HCT116 (cell line): ENCODE measurements around the gene CCL4L2. TPM values are rescaled to one million over a fixed set of nuclear protein-coding genes. Genes with fewer than 3 reads are reported as not detected.

Experiments
- ATAC-seq: fragments of 200-7000 bp; cut with Tn5 transposase; 2 replicates; pipeline ENCODE4 v1.9.1; 2020; ENCODE audit warnings: mild to moderate bottlenecking, moderate library complexity
- BruUV-seq: library from RNA; stranded (reverse); fragments of 400-500 nt; replicated peaks from 2 replicates; lab custom pipeline; 2021; lab: Mats Ljungman, UMichigan
- CTCF ChIA-PET: fragments of 300-600 bp; sonication (Branson Sonifier 250); formaldehyde crosslinking; loops from one replicate; lab custom pipeline; 2021; ENCODE audit warnings: antibody characterized with exemption; lab: Charles Lee
- POLR2A ChIA-PET: fragments of 300-600, 350-600 bp; sonication (Branson Sonifier 250); formaldehyde crosslinking; loops from one replicate; lab custom pipeline; 2021; ENCODE audit warnings: antibody characterized with exemption; lab: Charles Lee
- RAD21 ChIA-PET, 2 experiments: fragments of 300-600 bp; sonication (Branson Sonifier 250); formaldehyde crosslinking; loops; one replicate each; lab custom pipeline; 2023; ENCODE audit warnings: low total read pairs in 2 of 2; ENCODE audit not compliant: uncharacterized antibody in 2 of 2, unreplicated experiment in 2 of 2, low non-redundant PET in 1 of 2; lab: Charles Lee
- DNase-seq: peaks from one replicate; pipeline ENCODE4 v3.0.0-alpha.2; 2010; ENCODE audit warnings: low read depth, low spot score
- H2AFZ ChIP-seq: fragments of 200-600 bp; shearing (Covaris generic), sonication (generic); 2 replicates; pipeline ENCODE4 v1.6.1; 2017; ENCODE audit warnings: low read depth, mixed run types, mixed read lengths, antibody characterized with exemption, low read length; ENCODE audit not compliant: poor library complexity, severe bottlenecking
- H3K27ac ChIP-seq: 2 replicates; pipeline ENCODE4 v1.5.1; 2012; ENCODE audit warnings: low read depth, low read length
- H3K27me3 ChIP-seq: fragments of 200-600 bp; sonication (generic); 2 replicates; pipeline ENCODE4 v1.6.1; 2016; ENCODE audit warnings: mixed run types, low read length, mixed read lengths; ENCODE audit not compliant: insufficient read depth
- H3K36me3 ChIP-seq, 2 experiments: fragments of 200-500 bp in 1 of 2; fragments of 200-600 bp in 1 of 2; sonication (Bioruptor generic) in 1 of 2; sonication (generic) in 1 of 2; 2 replicates each; pipeline versions ENCODE4 v1.5.1 to v1.6.1; 2014 to 2016; ENCODE audit warnings: low read length in 2 of 2, inconsistent platforms in 1 of 2, mixed read lengths in 1 of 2, mixed run types in 1 of 2; ENCODE audit not compliant: insufficient read depth in 2 of 2, control insufficient read depth in 1 of 2
- H3K4me1 ChIP-seq, 2 experiments: fragments of 200-600 bp in 1 of 2; sonication (generic) in 1 of 2; 2 replicates each; pipeline versions ENCODE4 v1.5.1 to v1.6.1; 2012 to 2017; ENCODE audit warnings: low read length in 2 of 2, inconsistent platforms in 1 of 2, mild to moderate bottlenecking in 1 of 2, mixed read lengths in 1 of 2, mixed run types in 1 of 2, moderate library complexity in 1 of 2; ENCODE audit not compliant: insufficient read depth in 2 of 2, control insufficient read depth in 1 of 2
- H3K4me2 ChIP-seq: fragments of 200-600 bp; sonication (generic); 2 replicates; pipeline ENCODE4 v1.6.1; 2017; ENCODE audit warnings: mixed run types, low read length, mixed read lengths
- H3K4me3 ChIP-seq, 2 experiments: fragments of 200-600 bp in 1 of 2; sonication (generic) in 1 of 2; replicated peaks in 1 of 2; 2 replicates each; pipeline ENCODE4 v1.5.1; 2011 to 2016; ENCODE audit warnings: low read length in 2 of 2, control low read depth in 1 of 2, low read depth in 1 of 2, mild to moderate bottlenecking in 1 of 2, mixed read lengths in 1 of 2, mixed run types in 1 of 2
- H3K79me2 ChIP-seq: fragments of 200-600 bp; sonication (generic); 2 replicates; pipeline ENCODE4 v1.6.1; 2017; ENCODE audit warnings: mild to moderate bottlenecking, mixed run types, low read length, moderate library complexity, mixed read lengths; ENCODE audit not compliant: insufficient read depth
- H3K9ac ChIP-seq: fragments of 200-600 bp; sonication (generic); 2 replicates; pipeline ENCODE4 v1.6.1; 2016; ENCODE audit warnings: low read length, mixed read lengths
- H3K9me2 ChIP-seq: fragments of 200-600 bp; sonication (generic), shearing (Covaris generic); 2 replicates; pipeline ENCODE4 v1.6.1; 2017; ENCODE audit warnings: mixed run types, mild to moderate bottlenecking, moderate library complexity; ENCODE audit not compliant: insufficient read depth
- H3K9me3 ChIP-seq, 2 experiments: fragments of 200-500 bp in 1 of 2; fragments of 200-600 bp in 1 of 2; sonication (Bioruptor generic) in 1 of 2; sonication (generic) in 1 of 2; 2 replicates each; pipeline ENCODE4 v1.6.1; 2014 to 2017; ENCODE audit warnings: low read length in 2 of 2, mixed read lengths in 2 of 2, inconsistent platforms in 1 of 2, low read depth in 1 of 2, mild to moderate bottlenecking in 1 of 2, mixed run types in 1 of 2, moderate library complexity in 1 of 2; ENCODE audit not compliant: control insufficient read depth in 1 of 2, insufficient read depth in 1 of 2
- H4K20me1 ChIP-seq: fragments of 200-600 bp; sonication (generic), shearing (Covaris generic); 2 replicates; pipeline ENCODE4 v1.6.1; 2017; ENCODE audit warnings: mixed run types, mild to moderate bottlenecking, moderate library complexity; ENCODE audit not compliant: insufficient read depth
- CBX3 ChIP-seq: IDR thresholded peaks from 2 replicates; pipeline ENCODE4 v1.6.1; 2012; ENCODE audit warnings: low read depth
- ELF1 ChIP-seq: IDR thresholded peaks from 2 replicates; pipeline ENCODE4 v1.6.1; 2012; ENCODE audit warnings: low read depth, borderline replicate concordance
- EZH2 ChIP-seq: fragments of 200-600 bp; sonication (generic); IDR thresholded peaks from 2 replicates; pipeline ENCODE4 v1.6.1; 2017; ENCODE audit warnings: antibody characterized with exemption, mixed run types
- EZH2phosphoT487 ChIP-seq: fragments of 200-600 bp; IDR thresholded peaks from 2 replicates; pipeline ENCODE4 v1.6.1; 2018; ENCODE audit warnings: antibody characterized with exemption, borderline replicate concordance
- FOSL1 ChIP-seq: IDR thresholded peaks from 2 replicates; pipeline ENCODE4 v1.6.1; 2012; ENCODE audit warnings: low read depth
- JUND ChIP-seq: IDR thresholded peaks from 2 replicates; pipeline ENCODE4 v1.6.1; 2012
- POLR2A ChIP-seq: IDR thresholded peaks from 2 replicates; pipeline ENCODE4 v1.7.0; 2011; ENCODE audit warnings: borderline replicate concordance; ENCODE audit not compliant: insufficient read depth, insufficient read length; ENCODE audit errors: extremely low read depth
- POLR2AphosphoS5 ChIP-seq: IDR thresholded peaks from 2 replicates; pipeline ENCODE4 v1.6.1; 2011; ENCODE audit warnings: mild to moderate bottlenecking, low read depth, low read length, moderate library complexity
- SIN3A ChIP-seq: IDR thresholded peaks from 2 replicates; pipeline ENCODE4 v1.6.1; 2012; ENCODE audit warnings: low read depth
- TCF7L2 ChIP-seq: IDR thresholded peaks from 2 replicates; pipeline ENCODE4 v1.7.0; 2011; ENCODE audit warnings: borderline replicate concordance, inconsistent platforms; ENCODE audit not compliant: insufficient read depth, insufficient read length; ENCODE audit errors: extremely low read depth
- YY1 ChIP-seq: IDR thresholded peaks from 2 replicates; pipeline ENCODE4 v1.6.1; 2011; ENCODE audit warnings: low read length, low read depth, moderate library complexity, mild to moderate bottlenecking; ENCODE audit not compliant: insufficient replicate concordance; ENCODE audit errors: extremely low read depth
- ZFX ChIP-seq: fragments of 450-650 bp; IDR thresholded peaks from 2 replicates; pipeline ENCODE4 v1.6.1; 2017
- ZNF274 ChIP-seq: fragments of 200-500 bp; sonication (Bioruptor generic); IDR thresholded peaks from 2 replicates; pipeline ENCODE4 v1.6.1; 2014; ENCODE audit warnings: mild to moderate bottlenecking, low read depth, low read length, inconsistent platforms
- intact Hi-C: fragments of 100-400 bp; cut with micrococcal nuclease; formaldehyde crosslinking; loops from 2 replicates; pipeline ENCODE4 v1.10.0; 2022
- total RNA-seq: library from RNA; stranded (reverse); gene quantifications from one replicate; pipeline ENCODE4 v1.2.1, GENCODE V29; 2021; ENCODE audit not compliant: unreplicated experiment
- TF ChIP-seq, protein P1 (sequence below): IDR thresholded peaks from 2 replicates; pipeline ENCODE4 v1.6.1; 2012; ENCODE audit warnings: low read depth
- TF ChIP-seq, protein P2 (sequence below): IDR thresholded peaks from 2 replicates; pipeline ENCODE4 v1.6.1; 2011; ENCODE audit warnings: mild to moderate bottlenecking, low read length, moderate library complexity; ENCODE audit not compliant: insufficient replicate concordance; ENCODE audit errors: extremely low read depth
- TF ChIP-seq, protein P3 (sequence below): IDR thresholded peaks from 2 replicates; pipeline ENCODE4 v1.6.1; 2012
- TF ChIP-seq, protein P4 (sequence below): IDR thresholded peaks from 2 replicates; pipeline ENCODE4 v1.6.1; 2012
- TF ChIP-seq, protein P5 (sequence below), 3 experiments: fragments of 200-600 bp in 1 of 3; sonication (generic) in 1 of 3; IDR thresholded peaks in 2 of 3; conservative IDR thresholded peaks in 1 of 3; 2 replicates each; pipeline ENCODE4 v1.5.1; 2012 to 2017; ENCODE audit warnings: low read depth in 2 of 3, low read length in 2 of 3, antibody characterized with exemption in 1 of 3, borderline replicate concordance in 1 of 3, control low read depth in 1 of 3, mild to moderate bottlenecking in 1 of 3, mixed read lengths in 1 of 3, mixed run types in 1 of 3, moderate library complexity in 1 of 3; ENCODE audit not compliant: insufficient read depth in 1 of 3

CCL4L2 gene
- total RNA-seq, 1 experiment from 2014 or later: 0.37 TPM

DNA sequence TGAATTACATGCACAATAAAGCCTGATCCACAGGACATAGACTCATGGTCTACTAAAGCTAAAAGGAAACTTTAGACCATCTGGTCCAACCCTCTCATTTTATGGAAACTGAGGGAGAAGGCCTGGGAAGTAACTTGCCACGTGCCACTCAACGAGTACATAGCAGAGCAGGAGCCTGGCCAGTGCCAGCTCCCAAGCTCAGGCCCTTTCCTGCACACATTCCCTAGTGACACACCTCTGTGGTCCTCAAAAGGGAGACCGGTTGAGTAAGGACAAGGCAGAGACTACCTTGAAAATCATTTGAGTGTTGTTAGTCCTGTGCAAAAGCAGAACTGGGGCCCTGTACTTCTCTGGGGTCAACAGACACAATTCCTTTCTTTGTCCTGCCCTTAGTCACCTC, 2.8 kb downstream of the CCL4L2 start:
- TF ChIP-seq YY1: no peak
- no peak for TF ChIP-seq ELF1
- no peak for TF ChIP-seq EZH2
- TF ChIP-seq POLR2AphosphoS5: no peak
- TF ChIP-seq ZFX: no peak
- TF ChIP-seq, protein P1, sequence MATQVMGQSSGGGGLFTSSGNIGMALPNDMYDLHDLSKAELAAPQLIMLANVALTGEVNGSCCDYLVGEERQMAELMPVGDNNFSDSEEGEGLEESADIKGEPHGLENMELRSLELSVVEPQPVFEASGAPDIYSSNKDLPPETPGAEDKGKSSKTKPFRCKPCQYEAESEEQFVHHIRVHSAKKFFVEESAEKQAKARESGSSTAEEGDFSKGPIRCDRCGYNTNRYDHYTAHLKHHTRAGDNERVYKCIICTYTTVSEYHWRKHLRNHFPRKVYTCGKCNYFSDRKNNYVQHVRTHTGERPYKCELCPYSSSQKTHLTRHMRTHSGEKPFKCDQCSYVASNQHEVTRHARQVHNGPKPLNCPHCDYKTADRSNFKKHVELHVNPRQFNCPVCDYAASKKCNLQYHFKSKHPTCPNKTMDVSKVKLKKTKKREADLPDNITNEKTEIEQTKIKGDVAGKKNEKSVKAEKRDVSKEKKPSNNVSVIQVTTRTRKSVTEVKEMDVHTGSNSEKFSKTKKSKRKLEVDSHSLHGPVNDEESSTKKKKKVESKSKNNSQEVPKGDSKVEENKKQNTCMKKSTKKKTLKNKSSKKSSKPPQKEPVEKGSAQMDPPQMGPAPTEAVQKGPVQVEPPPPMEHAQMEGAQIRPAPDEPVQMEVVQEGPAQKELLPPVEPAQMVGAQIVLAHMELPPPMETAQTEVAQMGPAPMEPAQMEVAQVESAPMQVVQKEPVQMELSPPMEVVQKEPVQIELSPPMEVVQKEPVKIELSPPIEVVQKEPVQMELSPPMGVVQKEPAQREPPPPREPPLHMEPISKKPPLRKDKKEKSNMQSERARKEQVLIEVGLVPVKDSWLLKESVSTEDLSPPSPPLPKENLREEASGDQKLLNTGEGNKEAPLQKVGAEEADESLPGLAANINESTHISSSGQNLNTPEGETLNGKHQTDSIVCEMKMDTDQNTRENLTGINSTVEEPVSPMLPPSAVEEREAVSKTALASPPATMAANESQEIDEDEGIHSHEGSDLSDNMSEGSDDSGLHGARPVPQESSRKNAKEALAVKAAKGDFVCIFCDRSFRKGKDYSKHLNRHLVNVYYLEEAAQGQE: no peak
- no peak for TF ChIP-seq FOSL1
- TF ChIP-seq CBX3: no peak
- TF ChIP-seq ZNF274: no peak
- TF ChIP-seq, protein P2, sequence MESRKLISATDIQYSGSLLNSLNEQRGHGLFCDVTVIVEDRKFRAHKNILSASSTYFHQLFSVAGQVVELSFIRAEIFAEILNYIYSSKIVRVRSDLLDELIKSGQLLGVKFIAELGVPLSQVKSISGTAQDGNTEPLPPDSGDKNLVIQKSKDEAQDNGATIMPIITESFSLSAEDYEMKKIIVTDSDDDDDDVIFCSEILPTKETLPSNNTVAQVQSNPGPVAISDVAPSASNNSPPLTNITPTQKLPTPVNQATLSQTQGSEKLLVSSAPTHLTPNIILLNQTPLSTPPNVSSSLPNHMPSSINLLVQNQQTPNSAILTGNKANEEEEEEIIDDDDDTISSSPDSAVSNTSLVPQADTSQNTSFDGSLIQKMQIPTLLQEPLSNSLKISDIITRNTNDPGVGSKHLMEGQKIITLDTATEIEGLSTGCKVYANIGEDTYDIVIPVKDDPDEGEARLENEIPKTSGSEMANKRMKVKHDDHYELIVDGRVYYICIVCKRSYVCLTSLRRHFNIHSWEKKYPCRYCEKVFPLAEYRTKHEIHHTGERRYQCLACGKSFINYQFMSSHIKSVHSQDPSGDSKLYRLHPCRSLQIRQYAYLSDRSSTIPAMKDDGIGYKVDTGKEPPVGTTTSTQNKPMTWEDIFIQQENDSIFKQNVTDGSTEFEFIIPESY: no peak
- TF ChIP-seq EZH2phosphoT487: no peak
- TF ChIP-seq JUND: no peak
- TF ChIP-seq, protein P3, sequence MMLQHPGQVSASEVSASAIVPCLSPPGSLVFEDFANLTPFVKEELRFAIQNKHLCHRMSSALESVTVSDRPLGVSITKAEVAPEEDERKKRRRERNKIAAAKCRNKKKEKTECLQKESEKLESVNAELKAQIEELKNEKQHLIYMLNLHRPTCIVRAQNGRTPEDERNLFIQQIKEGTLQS: no peak
- TF ChIP-seq, protein P4, sequence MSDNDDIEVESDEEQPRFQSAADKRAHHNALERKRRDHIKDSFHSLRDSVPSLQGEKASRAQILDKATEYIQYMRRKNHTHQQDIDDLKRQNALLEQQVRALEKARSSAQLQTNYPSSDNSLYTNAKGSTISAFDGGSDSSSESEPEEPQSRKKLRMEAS: no peak
- no peak for TF ChIP-seq POLR2A
- TF ChIP-seq TCF7L2: no peak
- TF ChIP-seq SIN3A: no peak
- TF ChIP-seq, protein P5, sequence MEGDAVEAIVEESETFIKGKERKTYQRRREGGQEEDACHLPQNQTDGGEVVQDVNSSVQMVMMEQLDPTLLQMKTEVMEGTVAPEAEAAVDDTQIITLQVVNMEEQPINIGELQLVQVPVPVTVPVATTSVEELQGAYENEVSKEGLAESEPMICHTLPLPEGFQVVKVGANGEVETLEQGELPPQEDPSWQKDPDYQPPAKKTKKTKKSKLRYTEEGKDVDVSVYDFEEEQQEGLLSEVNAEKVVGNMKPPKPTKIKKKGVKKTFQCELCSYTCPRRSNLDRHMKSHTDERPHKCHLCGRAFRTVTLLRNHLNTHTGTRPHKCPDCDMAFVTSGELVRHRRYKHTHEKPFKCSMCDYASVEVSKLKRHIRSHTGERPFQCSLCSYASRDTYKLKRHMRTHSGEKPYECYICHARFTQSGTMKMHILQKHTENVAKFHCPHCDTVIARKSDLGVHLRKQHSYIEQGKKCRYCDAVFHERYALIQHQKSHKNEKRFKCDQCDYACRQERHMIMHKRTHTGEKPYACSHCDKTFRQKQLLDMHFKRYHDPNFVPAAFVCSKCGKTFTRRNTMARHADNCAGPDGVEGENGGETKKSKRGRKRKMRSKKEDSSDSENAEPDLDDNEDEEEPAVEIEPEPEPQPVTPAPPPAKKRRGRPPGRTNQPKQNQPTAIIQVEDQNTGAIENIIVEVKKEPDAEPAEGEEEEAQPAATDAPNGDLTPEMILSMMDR (IDR thresholded peaks at IDR 0.05 in 2 of 3, conservative IDR thresholded peaks at IDR 0.05 in 1 of 3; ENCODE audit: borderline replicate concordance in 1 of 3, insufficient read depth in 1 of 3, low read depth in 2 of 3, low read length in 2 of 3): no peak
- Histone ChIP-seq H2AFZ (no peak overlapping the region), H3K9ac (no peak overlapping the region), H3K27me3 (peaks cover 20% of the 10 kb centered on the region; the same call in 1 of the 2 replicates), H3K4me3 (no peak overlapping the region), H3K9me3 (peaks cover 0 to 4% of the 10 kb centered on the region in 2 experiments; a peak in 1 of 4 replicates), H3K4me1 (no peaks in the 10 kb centered on the region), H4K20me1 (no peaks in the 10 kb centered on the region), H3K9me2 (no peaks in the 10 kb centered on the region), H3K36me3 (no peaks in the 10 kb centered on the region), H3K79me2 (no peaks in the 10 kb centered on the region), H3K4me2 (no peak overlapping the region), H3K27ac (no peak overlapping the region)
- DNase-seq: no peak
- no peak for ATAC-seq
- no TSS peak for BruUV-seq
- RAD21 ChIA-PET: no interaction called here
- CTCF ChIA-PET: no interaction called here
- POLR2A ChIA-PET: no interaction called here
- intact Hi-C loops: no loop called here
